Smooth muscle cell (in vitro differentiated cells): ENCODE measurements around the gene SEMA4A. TPM values are rescaled to one million over a fixed set of nuclear protein-coding genes. Genes with fewer than 3 reads are reported as not detected.

Source experiments
- DNase-seq: peaks from one replicate; lab custom pipeline; 2025; ENCODE audit not compliant: unreplicated experiment; lab: John Stamatoyannopoulos, UW
- H2AFZ ChIP-seq: fragments of 200-600 bp; sonication (generic); 2 replicates; pipeline ENCODE4 v1.6.0; 2016; ENCODE audit warnings: antibody characterized with exemption, low read depth, mild to moderate bottlenecking
- H3F3A ChIP-seq: fragments of 200-600 bp; sonication (generic); 2 replicates; pipeline ENCODE4 v1.6.0; 2017; ENCODE audit warnings: antibody characterized with exemption, low read depth
- H3K27ac ChIP-seq: fragments of 200-600 bp; sonication (generic); 2 replicates; pipeline ENCODE4 v1.5.1; 2016; ENCODE audit warnings: low read depth, mild to moderate bottlenecking
- H3K27me3 ChIP-seq: fragments of 200-600 bp; sonication (generic); 2 replicates; pipeline ENCODE4 v1.6.1; 2016; ENCODE audit warnings: low read depth, mild to moderate bottlenecking
- H3K36me3 ChIP-seq: fragments of 200-600 bp; sonication (generic); 2 replicates; pipeline ENCODE4 v1.5.1; 2016; ENCODE audit warnings: low read depth
- H3K4me1 ChIP-seq: fragments of 200-600 bp; sonication (generic); 2 replicates; pipeline ENCODE4 v1.5.1; 2016; ENCODE audit warnings: low read depth
- H3K4me2 ChIP-seq: fragments of 200-600 bp; sonication (generic); 2 replicates; pipeline ENCODE4 v1.6.0; 2016; ENCODE audit warnings: mild to moderate bottlenecking
- H3K4me3 ChIP-seq: fragments of 200-600 bp; sonication (generic); 2 replicates; pipeline ENCODE4 v1.5.1; 2016; ENCODE audit warnings: mild to moderate bottlenecking
- H3K79me2 ChIP-seq: fragments of 200-600 bp; sonication (generic); 2 replicates; pipeline ENCODE4 v1.6.0; 2016; ENCODE audit warnings: low read depth, mild to moderate bottlenecking
- H3K9ac ChIP-seq: fragments of 200-600 bp; sonication (generic); 2 replicates; pipeline ENCODE4 v1.6.0; 2016; ENCODE audit warnings: low read depth
- H3K9me3 ChIP-seq: fragments of 200-600 bp; sonication (generic); replicated peaks from 2 replicates; pipeline ENCODE4 v1.5.1; 2016; ENCODE audit warnings: low read depth
- H4K20me1 ChIP-seq: fragments of 200-600 bp; sonication (generic); 2 replicates; pipeline ENCODE4 v1.6.0; 2016; ENCODE audit warnings: low read depth
- WGBS: methylation state at CpG from one replicate; pipeline ENCODE4 v1.1.7; 2016; ENCODE audit warnings: low lambda C conversion rate; 5-methylcytosine and 5-hydroxymethylcytosine counted together
- polyA plus RNA-seq: library from polyadenylated mRNA; unstranded; fragments of >200 nt; fragmentation: Nextera tagmentation; extraction: Ambion mirVana; gene quantifications from 2 replicates; pipeline ENCODE4 v1.2.1, GENCODE V29; 2016
- total RNA-seq: library from RNA; depleted of rRNA; stranded (reverse); fragments of >200 nt; gene quantifications from 2 replicates; pipeline ENCODE4 v1.2.3, GENCODE V29; 2014
- TF ChIP-seq, protein P1 (sequence below): fragments of 200-600 bp; sonication (generic); IDR thresholded peaks from 2 replicates; pipeline ENCODE4 v1.5.1; 2017; ENCODE audit warnings: borderline replicate concordance, mild to moderate bottlenecking, antibody characterized with exemption; ENCODE audit not compliant: insufficient read depth, poor library complexity, severe bottlenecking

SEMA4A gene
- total and polyA plus RNA-seq, 2 experiments from 2014 or later = 2.1 to 2.2 TPM

DNA sequence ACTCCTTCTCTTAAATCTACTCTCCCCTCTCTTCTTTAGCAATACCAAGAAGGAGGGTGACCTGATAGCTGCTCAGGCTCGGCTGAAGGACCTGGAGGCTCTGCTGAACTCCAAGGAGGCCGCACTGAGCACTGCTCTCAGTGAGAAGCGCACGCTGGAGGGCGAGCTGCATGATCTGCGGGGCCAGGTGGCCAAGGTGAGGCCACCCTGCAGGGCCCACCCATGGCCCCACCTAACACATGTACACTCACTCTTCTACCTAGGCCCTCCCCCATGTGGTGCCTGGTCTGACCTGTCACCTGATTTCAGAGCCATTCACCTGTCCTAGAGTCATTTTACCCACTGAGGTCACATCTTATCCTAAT lies 22.8 kb upstream of the SEMA4A start:
- H3K4me2 ChIP-seq = no peak overlapping the region
- H3K27me3 ChIP-seq = no peaks in the 10 kb centered on the region
- H3F3A ChIP-seq = peaks cover 29% of the 10 kb centered on the region
- H3K4me3 ChIP-seq = no peak overlapping the region
- TF ChIP-seq, protein P1, sequence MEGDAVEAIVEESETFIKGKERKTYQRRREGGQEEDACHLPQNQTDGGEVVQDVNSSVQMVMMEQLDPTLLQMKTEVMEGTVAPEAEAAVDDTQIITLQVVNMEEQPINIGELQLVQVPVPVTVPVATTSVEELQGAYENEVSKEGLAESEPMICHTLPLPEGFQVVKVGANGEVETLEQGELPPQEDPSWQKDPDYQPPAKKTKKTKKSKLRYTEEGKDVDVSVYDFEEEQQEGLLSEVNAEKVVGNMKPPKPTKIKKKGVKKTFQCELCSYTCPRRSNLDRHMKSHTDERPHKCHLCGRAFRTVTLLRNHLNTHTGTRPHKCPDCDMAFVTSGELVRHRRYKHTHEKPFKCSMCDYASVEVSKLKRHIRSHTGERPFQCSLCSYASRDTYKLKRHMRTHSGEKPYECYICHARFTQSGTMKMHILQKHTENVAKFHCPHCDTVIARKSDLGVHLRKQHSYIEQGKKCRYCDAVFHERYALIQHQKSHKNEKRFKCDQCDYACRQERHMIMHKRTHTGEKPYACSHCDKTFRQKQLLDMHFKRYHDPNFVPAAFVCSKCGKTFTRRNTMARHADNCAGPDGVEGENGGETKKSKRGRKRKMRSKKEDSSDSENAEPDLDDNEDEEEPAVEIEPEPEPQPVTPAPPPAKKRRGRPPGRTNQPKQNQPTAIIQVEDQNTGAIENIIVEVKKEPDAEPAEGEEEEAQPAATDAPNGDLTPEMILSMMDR = no peak
- 78% methylated on average over 6 of the region's 6 CpGs for WGBS
- no peak overlapping the region for H3K9ac ChIP-seq
- peaks cover 30% of the 10 kb centered on the region for H3K4me1 ChIP-seq
- peaks cover 62% of the 10 kb centered on the region for H3K79me2 ChIP-seq
- peaks cover 10% of the 10 kb centered on the region for H3K36me3 ChIP-seq
- no peak for DNase-seq
- peaks cover 89% of the 10 kb centered on the region for H4K20me1 ChIP-seq
- H3K9me3 ChIP-seq = no peaks in the 10 kb centered on the region
- H2AFZ ChIP-seq = no peak overlapping the region
- H3K27ac ChIP-seq = peak overlapping the region; percentile 100

GRCh38 chr1:156134716-156135435 lies 18.5 kb upstream of the SEMA4A start:
- no peak for DNase-seq
- no peaks in the 10 kb centered on the region for H3K27me3 ChIP-seq
- 98% methylated on average over 18 of the region's 18 CpGs for WGBS

GRCh38 chr1:156135930-156136871 lies 17.2 kb upstream of the SEMA4A start:
- Histone ChIP-seq H3K27ac (peak overlapping the region; percentile 11), H2AFZ (no peak overlapping the region), H3K4me2 (no peak overlapping the region), H3F3A (peaks cover 52% of the 10 kb centered on the region), H3K79me2 (peaks cover 32% of the 10 kb centered on the region), H3K4me3 (no peak overlapping the region), H3K4me1 (no peaks in the 10 kb centered on the region), H3K36me3 (peaks cover 23% of the 10 kb centered on the region), H3K9ac (no peak overlapping the region), H3K9me3 (no peaks in the 10 kb centered on the region), H4K20me1 (peaks cover 100% of the 10 kb centered on the region), H3K27me3 (no peaks in the 10 kb centered on the region)
- WGBS = 95% methylated on average over 34 of the region's 34 CpGs
- TF ChIP-seq, protein P1 = no peak
- DNase-seq = no peak

More at GRCh38 chr1:156134716-156135435, 18.5 kb upstream of the SEMA4A start:
- Histone ChIP-seq H3K36me3 (peaks cover 23% of the 10 kb centered on the region), H3F3A (peaks cover 45% of the 10 kb centered on the region), H3K9me3 (no peaks in the 10 kb centered on the region), H3K4me3 (no peak overlapping the region), H4K20me1 (peaks cover 99% of the 10 kb centered on the region), H2AFZ (no peak overlapping the region), H3K27ac (no peak overlapping the region), H3K4me2 (no peak overlapping the region), H3K4me1 (peaks cover 2% of the 10 kb centered on the region), H3K79me2 (peaks cover 43% of the 10 kb centered on the region), H3K9ac (no peak overlapping the region)
- TF ChIP-seq, protein P1 = no peak
